ENCODE measurements around the gene EHMT1. TPM values are rescaled to one million over a fixed set of nuclear protein-coding genes. Genes with fewer than 3 reads are reported as not detected.

Gene EHMT1
- 37.3 and 43.3 TPM in 2 replicates for total RNA-seq

DNA sequence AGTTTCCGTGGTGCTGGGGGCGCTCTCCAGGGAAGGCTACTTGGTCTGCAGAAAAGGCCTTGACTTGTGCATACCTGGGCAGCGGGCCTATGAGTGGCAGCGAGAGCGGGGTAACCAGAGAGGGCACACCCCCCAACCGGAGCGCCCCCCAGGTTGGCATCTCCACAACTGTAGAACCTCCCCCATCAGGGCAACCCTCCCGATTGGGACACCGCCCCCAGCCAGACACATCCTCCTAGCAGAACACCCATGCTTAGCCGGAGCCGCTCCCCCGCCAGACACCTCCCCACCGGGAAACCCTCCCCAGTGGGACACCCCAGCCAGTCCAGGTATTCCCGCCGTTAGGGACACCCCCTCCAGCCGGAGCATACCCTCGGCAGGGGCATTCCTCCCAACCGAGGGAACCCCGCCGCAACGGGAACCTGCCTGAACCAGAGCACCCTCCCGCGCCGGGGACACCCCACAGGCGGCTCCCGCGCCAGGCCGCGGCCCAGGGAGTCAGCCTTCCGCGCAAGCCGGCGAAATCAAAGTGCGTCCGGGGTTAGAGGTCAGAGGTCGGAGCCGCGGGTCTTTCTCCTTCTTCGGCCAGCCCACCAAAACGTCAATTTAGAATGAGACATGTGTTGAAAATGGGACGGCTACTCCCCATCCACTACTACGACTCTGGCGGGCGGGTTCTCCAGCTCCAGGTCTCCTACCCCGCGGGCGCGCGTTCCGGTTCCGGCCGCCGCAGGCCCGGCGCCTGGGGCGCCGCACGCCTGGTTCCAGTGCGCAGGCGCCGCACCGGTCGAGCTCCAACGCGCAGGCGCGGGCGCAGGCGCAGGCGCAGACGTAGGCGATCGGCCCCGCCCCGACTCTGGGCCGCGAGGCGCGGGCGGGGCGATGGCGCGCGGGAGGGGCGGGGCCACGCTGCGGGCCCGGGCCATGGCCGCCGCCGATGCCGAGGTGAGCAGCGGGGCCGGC is at the start of gene EHMT1:
Gene EHMT1 (plus strand): TSS at position 901 of the 963 bp plus-strand sequence. CDS start 24 bp downstream, at position 925.

DNA sequence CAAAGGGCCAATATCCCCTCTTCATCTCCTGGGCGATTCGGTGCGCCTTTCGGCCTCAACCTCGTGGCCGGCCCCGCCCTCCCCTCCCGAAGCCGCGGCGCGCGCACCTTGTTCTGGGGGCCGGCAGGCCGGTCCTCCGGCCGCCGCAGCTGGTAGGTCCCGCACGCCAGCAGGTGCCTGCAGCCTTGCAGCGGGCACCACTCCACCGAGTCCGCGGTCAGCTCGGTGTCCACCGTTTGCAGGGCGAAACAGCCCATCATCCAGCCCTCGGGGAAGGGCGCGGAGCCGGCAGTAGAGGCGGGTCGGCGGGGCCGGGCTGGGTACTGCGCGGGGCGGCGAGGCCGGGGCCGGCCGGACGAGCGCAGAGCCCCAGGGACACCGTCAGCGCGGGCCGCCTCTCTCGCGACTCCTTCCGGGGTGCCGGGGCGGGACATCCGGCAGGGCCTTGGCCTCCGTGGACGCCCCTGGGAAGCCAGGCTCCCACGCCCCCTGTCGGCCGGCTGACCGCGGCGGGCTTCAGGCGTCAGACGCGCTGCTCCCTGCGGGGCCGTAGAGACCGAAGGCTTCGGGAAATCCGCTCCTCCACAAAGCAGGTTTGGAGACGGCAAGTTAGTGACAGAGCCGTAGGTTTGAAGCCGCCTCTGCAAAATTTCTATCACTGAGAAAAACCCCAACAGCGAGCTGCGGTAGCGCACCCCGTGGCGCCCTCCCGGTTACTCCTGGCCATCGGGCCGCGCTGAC is 40.1 kb upstream of the EHMT1 start, which contains the start of gene DPH7:
Gene DPH7 (minus strand): TSS at position 408 of the 741 bp plus-strand sequence. CDS start 148 bp downstream, at position 260.

GRCh38 chr9:137590469-137591383 is 28.1 kb upstream of the EHMT1 start, which contains the start of gene ZMYND19:
Gene ZMYND19, minus strand, starts transcription at chr9:137590512. Its CDS starts 249 bp downstream, at chr9:137590263.

GRCh38 chr9:137605121-137606004 is 13.4 kb upstream of the EHMT1 start, which contains the start of gene ARRDC1:
Gene ARRDC1, plus strand, starts transcription at chr9:137605686. Its CDS starts 32 bp downstream, at chr9:137605718.

GRCh38 chr9:137877506-137878122 is 258.8 kb downstream of the EHMT1 start, which contains the start of gene CACNA1B:
Gene CACNA1B, plus strand, starts transcription at chr9:137877782. Its CDS starts 152 bp downstream, at chr9:137877934.

Other genes starting within 250 kb of the EHMT1 start
- 8.4 and 13.2 TPM in 2 replicates for gene EXD3, start 195.8 kb upstream of the EHMT1 start, total RNA-seq
- 0.46 and 0.57 TPM in 2 replicates for gene NOXA1, start 195.6 kb upstream of the EHMT1 start, total RNA-seq
- gene ENTPD8, start 177.6 kb upstream of the EHMT1 start, total RNA-seq = not detected in 2 replicates
- gene NSMF, start 159.7 kb upstream of the EHMT1 start, total RNA-seq = 10.4 and 15.5 TPM in 2 replicates
- gene PNPLA7, start 68.6 kb upstream of the EHMT1 start, total RNA-seq = 0.57 and 1.1 TPM in 2 replicates
- gene MRPL41, start 67.1 kb upstream of the EHMT1 start, total RNA-seq = 49.6 and 57.2 TPM in 2 replicates
- 16.8 and 18.4 TPM in 2 replicates for gene DPH7, start 40.1 kb upstream of the EHMT1 start, total RNA-seq
- gene ZMYND19, start 28.5 kb upstream of the EHMT1 start, total RNA-seq = 12.5 and 17.9 TPM in 2 replicates
- gene ARRDC1, start 13.3 kb upstream of the EHMT1 start, total RNA-seq = 11.5 and 12.9 TPM in 2 replicates

Data from smooth muscle cell of bladder (primary cell).